Brain microvascular endothelial cell (primary cell): ENCODE data around the gene MAST2.

Source experiments
- DNase-seq: peaks from one replicate; pipeline ENCODE4 v3.0.0-alpha.2; 2020
- H3K27ac ChIP-seq: fragments of 250-450 bp; sonication (Bioruptor Pico); 2 replicates; pipeline ENCODE4 v1.5.1; 2020; ENCODE audit warnings: mild to moderate bottlenecking, moderate library complexity
- H3K27me3 ChIP-seq: fragments of 250-450 bp; sonication (Bioruptor Pico); replicated peaks from 2 replicates; pipeline ENCODE4 v1.5.1; 2020; ENCODE audit warnings: mild to moderate bottlenecking
- H3K36me3 ChIP-seq: fragments of 250-450 bp; sonication (Bioruptor Pico); replicated peaks from 2 replicates; pipeline ENCODE4 v1.5.1; 2020; ENCODE audit warnings: mild to moderate bottlenecking
- H3K4me3 ChIP-seq: 2 replicates; pipeline ENCODE4 v1.5.1; 2011; ENCODE audit warnings: low read depth, mild to moderate bottlenecking, control low read depth, low read length, moderate library complexity
- in situ Hi-C: cut with HindIII; loops from 2 replicates; pipeline ENCODE4 v1.10.0; 2017; ENCODE audit warnings: low sequenced_read_pairs, low pct_ligation_motif_present
- TF ChIP-seq, protein P1 (sequence below): IDR thresholded peaks from 2 replicates; pipeline ENCODE4 v1.5.1; 2011; ENCODE audit warnings: low read depth, mild to moderate bottlenecking, moderate library complexity, low read length, control low read depth, inconsistent platforms; ENCODE audit errors: missing control alignments

MAST2 gene

GRCh38 chr1:46076343-46076742 lies 272.9 kb downstream of the MAST2 start:
- TF ChIP-seq, protein P1, sequence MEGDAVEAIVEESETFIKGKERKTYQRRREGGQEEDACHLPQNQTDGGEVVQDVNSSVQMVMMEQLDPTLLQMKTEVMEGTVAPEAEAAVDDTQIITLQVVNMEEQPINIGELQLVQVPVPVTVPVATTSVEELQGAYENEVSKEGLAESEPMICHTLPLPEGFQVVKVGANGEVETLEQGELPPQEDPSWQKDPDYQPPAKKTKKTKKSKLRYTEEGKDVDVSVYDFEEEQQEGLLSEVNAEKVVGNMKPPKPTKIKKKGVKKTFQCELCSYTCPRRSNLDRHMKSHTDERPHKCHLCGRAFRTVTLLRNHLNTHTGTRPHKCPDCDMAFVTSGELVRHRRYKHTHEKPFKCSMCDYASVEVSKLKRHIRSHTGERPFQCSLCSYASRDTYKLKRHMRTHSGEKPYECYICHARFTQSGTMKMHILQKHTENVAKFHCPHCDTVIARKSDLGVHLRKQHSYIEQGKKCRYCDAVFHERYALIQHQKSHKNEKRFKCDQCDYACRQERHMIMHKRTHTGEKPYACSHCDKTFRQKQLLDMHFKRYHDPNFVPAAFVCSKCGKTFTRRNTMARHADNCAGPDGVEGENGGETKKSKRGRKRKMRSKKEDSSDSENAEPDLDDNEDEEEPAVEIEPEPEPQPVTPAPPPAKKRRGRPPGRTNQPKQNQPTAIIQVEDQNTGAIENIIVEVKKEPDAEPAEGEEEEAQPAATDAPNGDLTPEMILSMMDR, result no peak
- H3K27me3 ChIP-seq, result no peaks in the 10 kb centered on the region
- no peak overlapping the region for H3K4me3 ChIP-seq
- no peak for DNase-seq
- in situ Hi-C loops, result no loop called here
- H3K27ac ChIP-seq, result no peak overlapping the region
- no peaks in the 10 kb centered on the region for H3K36me3 ChIP-seq

GRCh38 chr1:46077644-46078043 lies 274.2 kb downstream of the MAST2 start:
- no peak overlapping the region for H3K27ac ChIP-seq
- DNase-seq, result no peak

GRCh38 chr1:46080257-46080656 lies 276.8 kb downstream of the MAST2 start:
- DNase-seq, result no peak
- H3K4me3 ChIP-seq, result no peak overlapping the region
- no peak overlapping the region for H3K27ac ChIP-seq
- in situ Hi-C loops, result no loop called here
- no peaks in the 10 kb centered on the region for H3K27me3 ChIP-seq
- H3K36me3 ChIP-seq, result no peaks in the 10 kb centered on the region
- TF ChIP-seq, protein P1, result no peak

More at GRCh38 chr1:46077644-46078043, 274.2 kb downstream of the MAST2 start:
- H3K27me3 ChIP-seq, result no peaks in the 10 kb centered on the region
- H3K4me3 ChIP-seq, result no peak overlapping the region
- in situ Hi-C loops, result no loop called here
- no peaks in the 10 kb centered on the region for H3K36me3 ChIP-seq
- TF ChIP-seq, protein P1, result no peak

DNA sequence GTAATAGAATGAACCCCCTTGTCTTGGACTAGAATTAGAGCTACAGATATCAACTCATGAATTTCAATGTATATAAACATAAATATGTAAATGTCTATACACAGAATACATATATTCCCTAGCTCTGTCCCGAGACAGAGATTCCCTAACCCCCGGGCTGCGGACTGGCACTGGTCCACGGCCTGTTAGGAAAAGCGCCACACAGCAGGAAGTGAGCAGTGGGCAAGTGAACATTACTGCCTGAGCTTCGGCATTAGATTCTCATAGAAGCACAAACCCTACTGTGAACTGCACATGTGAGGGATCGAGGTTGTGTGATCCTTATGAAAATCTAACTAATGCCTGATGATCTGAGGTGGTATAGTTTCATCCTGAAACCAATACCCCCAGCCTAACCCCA lies 277.8 kb downstream of the MAST2 start:
- DNase-seq, result no peak
- Histone ChIP-seq H3K27ac (no peak overlapping the region), H3K27me3 (no peaks in the 10 kb centered on the region), H3K4me3 (no peak overlapping the region), H3K36me3 (no peaks in the 10 kb centered on the region)
- in situ Hi-C loops, result no loop called here
- TF ChIP-seq, protein P1, result no peak

GRCh38 chr1:46081619-46082018 lies 278.2 kb downstream of the MAST2 start:
- TF ChIP-seq, protein P1, result no peak
- DNase-seq, result no peak
- Histone ChIP-seq H3K36me3 (no peaks in the 10 kb centered on the region), H3K4me3 (no peak overlapping the region), H3K27me3 (no peaks in the 10 kb centered on the region), H3K27ac (no peak overlapping the region)
- in situ Hi-C loops, result no loop called here

DNA sequence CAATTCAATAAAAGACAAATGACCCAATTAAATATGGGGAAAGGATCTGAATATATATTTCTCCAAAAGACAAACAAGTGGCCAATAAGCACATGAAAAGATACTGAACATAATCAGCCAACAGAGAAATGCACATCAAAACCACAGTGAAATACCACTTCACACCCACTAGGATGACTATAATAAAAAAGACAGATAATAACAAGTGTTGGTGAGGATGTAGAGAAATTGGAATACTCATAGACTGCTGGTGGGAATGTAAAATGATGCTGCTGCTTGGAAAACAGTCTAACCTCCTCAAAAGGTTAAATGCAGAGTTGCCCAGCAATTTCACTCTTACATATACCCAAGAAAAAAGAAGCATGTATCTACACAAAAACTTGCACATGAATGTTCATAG lies 280.2 kb downstream of the MAST2 start:
- Histone ChIP-seq H3K4me3 (no peak overlapping the region), H3K27ac (no peak overlapping the region), H3K27me3 (no peaks in the 10 kb centered on the region), H3K36me3 (no peaks in the 10 kb centered on the region)
- TF ChIP-seq, protein P1, result no peak
- in situ Hi-C loops, result no loop called here
- no peak for DNase-seq
